H1 (cell line): ENCODE data around the gene RASL11B.

Experiments used
- CTCF ChIP-seq, 3 experiments: IDR thresholded peaks; 1 replicate in 2 of 3; 2 replicates in 1 of 3; pipeline versions ENCODE4 v1.5.1 to v1.6.1; 2011; ENCODE audit warnings: low read length in 3 of 3, mild to moderate bottlenecking in 3 of 3, inconsistent platforms in 2 of 3, low read depth in 1 of 3, moderate library complexity in 1 of 3; ENCODE audit not compliant: insufficient read depth in 1 of 3; ENCODE audit errors: control extremely low read depth in 1 of 3
- HDAC6 ChIP-seq: IDR thresholded peaks from one replicate; pipeline ENCODE4 v1.7.1; 2012; ENCODE audit warnings: low read depth, mild to moderate bottlenecking, inconsistent platforms, low read length, moderate library complexity
- JUND ChIP-seq: IDR thresholded peaks from 2 replicates; pipeline ENCODE4 v1.6.1; 2011; ENCODE audit warnings: mild to moderate bottlenecking, improper control_type of control experiment, low read length
- KDM5A ChIP-seq: fragments of 200-600 bp; IDR thresholded peaks from 2 replicates; pipeline ENCODE4 v1.7.1; 2012; ENCODE audit warnings: mild to moderate bottlenecking, low read length, inconsistent platforms, mixed read lengths
- POLR2A ChIP-seq, 2 experiments: IDR thresholded peaks; 1 replicate in 1 of 2; 2 replicates in 1 of 2; pipeline ENCODE4 v1.6.1; 2011; ENCODE audit warnings: low read depth in 2 of 2, low read length in 2 of 2, mild to moderate bottlenecking in 2 of 2; ENCODE audit errors: control extremely low read depth in 1 of 2
- POLR2AphosphoS5 ChIP-seq: IDR thresholded peaks from 2 replicates; pipeline ENCODE4 v1.6.1; 2011; ENCODE audit warnings: low read depth, low read length
- RBBP5 ChIP-seq: IDR thresholded peaks from 2 replicates; pipeline ENCODE4 v1.7.1; 2012; ENCODE audit warnings: low read depth, mild to moderate bottlenecking, inconsistent platforms, low read length, moderate library complexity, borderline replicate concordance
- TEAD4 ChIP-seq: IDR thresholded peaks from 2 replicates; pipeline ENCODE4 v1.6.1; 2012; ENCODE audit warnings: low read depth, low read length, inconsistent platforms, mixed read lengths
- YY1 ChIP-seq: IDR thresholded peaks from 2 replicates; pipeline ENCODE4 v1.6.1; 2011; ENCODE audit warnings: low read depth, mild to moderate bottlenecking, low read length
- TF ChIP-seq, protein P1 (sequence below): IDR thresholded peaks from 2 replicates; pipeline ENCODE4 v1.6.1; 2012; ENCODE audit warnings: inconsistent platforms

GRCh38 chr4:52824603-52825459, 37.3 kb upstream of the RASL11B start:
- TF ChIP-seq CTCF (IDR thresholded peaks at IDR 0.05; ENCODE audit: control extremely low read depth in 1 of 3, insufficient read depth in 1 of 3, low read depth in 1 of 3, low read length in 3 of 3) (no peak), RBBP5 (no peak), KDM5A (no peak), POLR2A (IDR thresholded peaks at IDR 0.05; ENCODE audit: control extremely low read depth in 1 of 2, low read depth in 2 of 2, low read length in 2 of 2) (no peak), JUND (no peak), YY1 (no peak), HDAC6 (no peak), TEAD4 (no peak), POLR2AphosphoS5 (no peak)
- TF ChIP-seq, protein P1, sequence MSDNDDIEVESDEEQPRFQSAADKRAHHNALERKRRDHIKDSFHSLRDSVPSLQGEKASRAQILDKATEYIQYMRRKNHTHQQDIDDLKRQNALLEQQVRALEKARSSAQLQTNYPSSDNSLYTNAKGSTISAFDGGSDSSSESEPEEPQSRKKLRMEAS = no peak
